Measurements from ENCODE around the gene CCM2. TPM values are rescaled to one million over a fixed set of nuclear protein-coding genes. Genes with fewer than 3 reads are reported as not detected.

The CCM2 gene
- total RNA-seq, 1 donor from 2014 or later = 34.1 TPM

DNA sequence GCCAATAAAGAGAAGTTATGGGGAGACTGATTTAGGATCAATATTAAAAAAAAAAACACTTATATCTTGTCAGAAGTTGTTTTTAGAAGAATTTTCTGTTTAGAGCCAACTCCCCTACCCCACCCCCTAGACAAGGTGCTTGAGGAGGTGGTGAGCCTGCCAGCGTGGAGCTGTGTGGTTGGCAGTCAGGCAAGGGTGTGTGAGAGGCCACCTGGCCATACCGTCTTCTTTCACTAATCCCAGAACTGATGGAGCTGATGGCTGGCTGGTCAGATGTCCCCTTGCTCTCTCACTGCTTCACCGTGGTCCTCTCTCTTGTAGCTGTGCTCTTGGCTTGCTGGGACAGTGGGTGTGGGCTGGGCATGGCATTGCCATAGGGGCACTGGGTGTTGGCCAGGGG, 54.4 kb downstream of the CCM2 start:
- no peak for DNase-seq (ENCODE audit: low spot score in 2 of 2, unreplicated experiment in 2 of 2)
- Mint-ChIP-seq H3K27ac (no peak overlapping the region), H3K4me1 (no peaks in the 10 kb centered on the region), H3K27me3 (ENCODE audit: low read depth) (no peaks in the 10 kb centered on the region), H3K36me3 (peaks cover 30% of the 10 kb centered on the region), H3K4me3 (no peak overlapping the region), H3K9me3 (peaks cover 11% of the 10 kb centered on the region)
- TF ChIP-seq, protein P1, sequence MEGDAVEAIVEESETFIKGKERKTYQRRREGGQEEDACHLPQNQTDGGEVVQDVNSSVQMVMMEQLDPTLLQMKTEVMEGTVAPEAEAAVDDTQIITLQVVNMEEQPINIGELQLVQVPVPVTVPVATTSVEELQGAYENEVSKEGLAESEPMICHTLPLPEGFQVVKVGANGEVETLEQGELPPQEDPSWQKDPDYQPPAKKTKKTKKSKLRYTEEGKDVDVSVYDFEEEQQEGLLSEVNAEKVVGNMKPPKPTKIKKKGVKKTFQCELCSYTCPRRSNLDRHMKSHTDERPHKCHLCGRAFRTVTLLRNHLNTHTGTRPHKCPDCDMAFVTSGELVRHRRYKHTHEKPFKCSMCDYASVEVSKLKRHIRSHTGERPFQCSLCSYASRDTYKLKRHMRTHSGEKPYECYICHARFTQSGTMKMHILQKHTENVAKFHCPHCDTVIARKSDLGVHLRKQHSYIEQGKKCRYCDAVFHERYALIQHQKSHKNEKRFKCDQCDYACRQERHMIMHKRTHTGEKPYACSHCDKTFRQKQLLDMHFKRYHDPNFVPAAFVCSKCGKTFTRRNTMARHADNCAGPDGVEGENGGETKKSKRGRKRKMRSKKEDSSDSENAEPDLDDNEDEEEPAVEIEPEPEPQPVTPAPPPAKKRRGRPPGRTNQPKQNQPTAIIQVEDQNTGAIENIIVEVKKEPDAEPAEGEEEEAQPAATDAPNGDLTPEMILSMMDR (IDR thresholded peaks at IDR 0.05; ENCODE audit: unreplicated experiment) = no peak

DNA sequence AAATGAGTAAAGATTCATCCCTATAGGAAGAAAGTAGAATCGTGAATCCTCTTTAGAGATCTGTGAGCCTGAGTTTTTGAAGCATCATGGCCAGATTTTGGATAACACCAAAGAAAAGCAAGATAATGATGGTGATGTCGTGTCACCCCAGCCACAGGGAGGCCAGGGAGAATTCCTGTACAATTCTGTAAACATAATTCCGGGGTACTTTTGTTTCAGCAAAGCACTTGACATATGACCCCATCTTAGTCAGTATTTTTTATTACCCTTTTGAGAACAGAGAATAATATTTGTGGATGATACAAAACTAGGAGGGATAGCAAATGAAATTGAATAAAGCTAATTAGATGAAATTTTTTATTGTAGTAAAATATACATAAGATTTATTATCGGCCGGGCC, 55.0 kb downstream of the CCM2 start:
- TF ChIP-seq, protein P1 (IDR thresholded peaks at IDR 0.05; ENCODE audit: unreplicated experiment) = no peak
- H3K27ac Mint-ChIP-seq = no peak overlapping the region
- no peak for DNase-seq (ENCODE audit: low spot score in 2 of 2, unreplicated experiment in 2 of 2)
- H3K36me3 Mint-ChIP-seq = peaks cover 28% of the 10 kb centered on the region
- no peaks in the 10 kb centered on the region for H3K4me1 Mint-ChIP-seq
- no peaks in the 10 kb centered on the region for H3K27me3 Mint-ChIP-seq (ENCODE audit: low read depth)
- no peak overlapping the region for H3K4me3 Mint-ChIP-seq
- peaks cover 11% of the 10 kb centered on the region for H3K9me3 Mint-ChIP-seq

DNA sequence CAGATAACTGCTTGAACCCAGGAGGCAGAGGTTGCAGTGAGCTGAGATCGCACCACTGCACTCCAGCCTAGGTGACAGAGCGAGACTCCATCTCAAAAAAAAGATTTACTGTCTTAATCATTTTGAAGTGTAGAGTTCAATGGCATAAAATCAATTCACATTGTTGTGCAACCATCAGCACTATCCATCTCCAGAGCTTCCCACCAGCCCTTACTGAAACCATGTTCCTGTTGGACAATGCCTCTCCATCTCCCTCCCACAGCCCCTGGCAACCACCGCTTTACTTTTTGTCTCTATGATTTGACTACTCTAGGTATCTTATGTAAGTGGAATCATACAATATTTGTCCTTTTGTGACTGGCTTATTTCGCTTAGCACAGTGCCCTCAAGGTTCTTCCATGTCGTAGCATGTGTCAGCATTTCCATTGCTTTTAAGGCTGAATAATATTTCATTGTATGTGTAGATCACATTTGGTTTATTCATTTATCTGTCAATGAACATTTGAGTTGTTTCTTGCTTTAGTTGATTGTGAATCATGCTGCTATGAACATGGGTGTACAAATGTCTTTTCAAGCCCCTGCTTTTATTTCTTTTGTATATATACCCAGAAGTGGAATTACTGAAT, 55.7 kb downstream of the CCM2 start:
- TF ChIP-seq, protein P1 (IDR thresholded peaks at IDR 0.05; ENCODE audit: unreplicated experiment) = no peak
- H3K27ac Mint-ChIP-seq = no peak overlapping the region
- no peak overlapping the region for H3K4me3 Mint-ChIP-seq
- no peak for DNase-seq (ENCODE audit: low spot score in 2 of 2, unreplicated experiment in 2 of 2)
- no peaks in the 10 kb centered on the region for H3K27me3 Mint-ChIP-seq (ENCODE audit: low read depth)
- H3K9me3 Mint-ChIP-seq = peaks cover 11% of the 10 kb centered on the region
- H3K4me1 Mint-ChIP-seq = no peaks in the 10 kb centered on the region
- peaks cover 23% of the 10 kb centered on the region for H3K36me3 Mint-ChIP-seq

DNA sequence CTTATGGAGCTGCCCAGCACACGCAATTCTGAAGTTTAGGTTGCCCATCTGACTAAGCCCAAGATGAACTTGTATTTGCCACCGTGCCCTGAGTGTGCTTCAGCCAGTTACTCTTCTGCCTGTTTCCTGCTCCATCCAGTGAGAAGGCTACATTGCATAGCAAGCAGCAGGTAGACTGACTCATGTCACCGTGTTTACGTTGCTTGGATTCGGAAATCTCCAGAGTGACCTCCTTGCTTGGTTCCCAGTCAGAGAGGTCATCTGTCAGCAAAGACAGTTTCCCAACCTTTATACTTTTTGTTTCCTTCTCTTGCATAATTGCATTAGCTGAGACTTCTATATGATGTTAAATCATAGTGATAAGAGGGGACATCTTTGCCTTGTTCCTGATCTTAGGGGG, 57.9 kb downstream of the CCM2 start:
- peaks cover 11% of the 10 kb centered on the region for H3K9me3 Mint-ChIP-seq
- H3K4me1 Mint-ChIP-seq = no peaks in the 10 kb centered on the region
- no peak overlapping the region for H3K4me3 Mint-ChIP-seq
- peaks cover 20% of the 10 kb centered on the region for H3K36me3 Mint-ChIP-seq
- H3K27ac Mint-ChIP-seq = no peak overlapping the region
- H3K27me3 Mint-ChIP-seq (ENCODE audit: low read depth) = no peaks in the 10 kb centered on the region
- TF ChIP-seq, protein P1 (IDR thresholded peaks at IDR 0.05; ENCODE audit: unreplicated experiment) = no peak
- DNase-seq (ENCODE audit: low spot score in 2 of 2, unreplicated experiment in 2 of 2) = no peak

DNA sequence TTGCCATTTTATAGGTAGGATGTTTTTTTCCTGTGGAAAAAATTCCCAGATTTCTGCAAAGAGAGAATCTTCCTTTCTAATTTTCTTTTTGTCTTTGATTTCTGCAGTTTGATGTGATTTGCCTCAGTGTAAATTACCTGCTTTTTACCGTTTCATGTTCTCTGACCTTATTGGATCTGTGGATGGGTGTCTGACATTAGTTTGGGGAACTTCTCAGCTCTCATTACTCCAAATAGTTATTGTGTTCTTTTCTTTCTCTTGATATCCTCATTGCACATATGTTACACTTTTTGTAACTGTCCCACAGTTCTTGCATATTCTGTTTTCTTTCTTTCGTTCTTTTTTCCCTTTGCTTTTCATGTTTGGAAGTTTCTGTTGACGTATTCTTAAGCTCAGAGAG, 60.3 kb downstream of the CCM2 start:
- TF ChIP-seq, protein P1 (IDR thresholded peaks at IDR 0.05; ENCODE audit: unreplicated experiment) = no peak
- Mint-ChIP-seq H3K4me3 (no peak overlapping the region), H3K4me1 (no peaks in the 10 kb centered on the region), H3K9me3 (peaks cover 7% of the 10 kb centered on the region), H3K27ac (no peak overlapping the region), H3K27me3 (ENCODE audit: low read depth) (no peaks in the 10 kb centered on the region), H3K36me3 (peaks cover 20% of the 10 kb centered on the region)
- DNase-seq (ENCODE audit: low spot score in 2 of 2, unreplicated experiment in 2 of 2) = no peak

DNA sequence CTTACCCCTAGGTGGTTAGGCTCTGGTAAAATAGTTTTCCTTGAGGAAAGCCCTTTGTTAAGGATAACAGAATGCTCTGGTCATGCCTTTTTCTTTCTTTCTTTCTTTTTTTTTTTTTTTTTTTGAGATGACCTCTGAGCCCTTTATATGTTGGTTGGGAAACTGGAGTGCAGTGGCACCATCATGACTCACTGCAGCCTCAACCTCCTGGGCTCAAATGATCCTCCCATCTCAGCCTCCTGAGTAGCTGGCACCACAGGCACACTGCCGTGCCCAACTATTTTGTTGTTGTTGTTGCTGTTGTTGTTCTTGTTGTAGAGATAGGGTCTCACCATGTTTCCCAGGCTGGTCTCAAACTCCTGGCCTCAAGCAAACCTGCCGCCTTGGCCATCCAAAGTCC, 61.4 kb downstream of the CCM2 start:
- Mint-ChIP-seq H3K4me1 (no peaks in the 10 kb centered on the region), H3K27me3 (ENCODE audit: low read depth) (no peaks in the 10 kb centered on the region), H3K36me3 (peaks cover 21% of the 10 kb centered on the region), H3K9me3 (no peaks in the 10 kb centered on the region), H3K4me3 (no peak overlapping the region), H3K27ac (no peak overlapping the region)
- TF ChIP-seq, protein P1 (IDR thresholded peaks at IDR 0.05; ENCODE audit: unreplicated experiment) = no peak
- no peak for DNase-seq (ENCODE audit: low spot score in 2 of 2, unreplicated experiment in 2 of 2)
